MV-4-11 (cell line): ENCODE results near the gene COLQ.

Experiments
- DNase-seq: peaks from one replicate; lab custom pipeline; 2025; lab: John Stamatoyannopoulos, UW

Gene COLQ

GRCh38 chr3:15520185-15520584 is 1.3 kb downstream of the COLQ start:
- peak; percentile 34 for DNase-seq

- DNase-seq: no peak
These were observed 2.4 kb downstream of the COLQ start for GRCh38 chr3:15519096-15519495.

GRCh38 chr3:15514663-15515340 is 6.7 kb downstream of the COLQ start:
- no peak for DNase-seq

- no peak for DNase-seq
These were observed 7.5 kb downstream of the COLQ start for GRCh38 chr3:15513810-15514662.

GRCh38 chr3:15513116-15513515 is 8.4 kb downstream of the COLQ start:
- DNase-seq: no peak

- peak; percentile 14 for DNase-seq
These were observed 9.3 kb downstream of the COLQ start for GRCh38 chr3:15512166-15512565.

- no peak for DNase-seq
These were observed 10.3 kb downstream of the COLQ start for GRCh38 chr3:15511156-15511555.

- DNase-seq: no peak
These were observed 11.0 kb downstream of the COLQ start for GRCh38 chr3:15510493-15510892.

- no peak for DNase-seq
These were observed 14.9 kb downstream of the COLQ start for GRCh38 chr3:15506571-15506970.

GRCh38 chr3:15505479-15506165 is 15.9 kb downstream of the COLQ start:
- no peak for DNase-seq

- DNase-seq: no peak
These were observed 18.9 kb downstream of the COLQ start for GRCh38 chr3:15502616-15503015.

- DNase-seq: no peak
These were observed 20.4 kb downstream of the COLQ start for GRCh38 chr3:15501126-15501525.

- peak; percentile 22 for DNase-seq
These were observed 21.3 kb downstream of the COLQ start for GRCh38 chr3:15500107-15500724.

- DNase-seq: no peak
These were observed 22.0 kb downstream of the COLQ start for GRCh38 chr3:15499536-15499935.

GRCh38 chr3:15498431-15499214 is 22.9 kb downstream of the COLQ start:
- DNase-seq: no peak

GRCh38 chr3:15497964-15498363 is 23.5 kb downstream of the COLQ start:
- no peak for DNase-seq

GRCh38 chr3:15496341-15496664 is 25.2 kb downstream of the COLQ start:
- no peak for DNase-seq

- no peak for DNase-seq
These were observed 25.8 kb downstream of the COLQ start for GRCh38 chr3:15495461-15496340.

- no peak for DNase-seq
These were observed 28.1 kb downstream of the COLQ start for GRCh38 chr3:15493436-15493835.

- DNase-seq: no peak
These were observed 28.6 kb downstream of the COLQ start for GRCh38 chr3:15492847-15493360.

- DNase-seq: no peak
These were observed 30.4 kb downstream of the COLQ start for GRCh38 chr3:15491143-15491542.
